22Rv1 (cell line): ENCODE data around the gene ZNF773.

Source experiments
- CTCF ChIP-seq: fragments of 450-650 bp; IDR thresholded peaks from 2 replicates; pipeline ENCODE4 v1.5.1; 2017; ENCODE audit warnings: mild to moderate bottlenecking
- ZFX ChIP-seq: fragments of 450-650 bp; IDR thresholded peaks from 2 replicates; pipeline ENCODE4 v1.6.1; 2017; ENCODE audit warnings: antibody characterized with exemption, borderline replicate concordance

- TF ChIP-seq CTCF: no peak
- no peak for TF ChIP-seq ZFX
Measured at GRCh38 chr19:57557659-57558058, 57.9 kb downstream of the ZNF773 start.
